ENCODE results near the gene FER.

- TF ChIP-seq MNT (IDR thresholded peaks at IDR 0.05) (no peak), GATAD1 (CRISPR knock-in tag; IDR thresholded peaks at IDR 0.05) (no peak), REST (IDR thresholded peaks at IDR 0.05; ENCODE audit: borderline replicate concordance in 1 of 2, low read depth in 1 of 2, low read length in 2 of 2) (no peak)
These were observed 50.3 kb downstream of the FER start for GRCh38 chr5:108797986-108798385.

Measured in HepG2 (cell line).